AG09319 (cell line): ENCODE data around the gene CYB561.

Experiments
- DNase-seq: peaks from one replicate; pipeline ENCODE4 v3.0.0-alpha.2; 2010; ENCODE audit warnings: low read depth; ENCODE audit errors: extremely low read depth
- TF ChIP-seq, protein P1 (sequence below): IDR thresholded peaks from 2 replicates; pipeline ENCODE4 v1.5.1; 2011; ENCODE audit warnings: low read depth, mild to moderate bottlenecking, inconsistent platforms, low read length, moderate library complexity

The CYB561 gene

DNA sequence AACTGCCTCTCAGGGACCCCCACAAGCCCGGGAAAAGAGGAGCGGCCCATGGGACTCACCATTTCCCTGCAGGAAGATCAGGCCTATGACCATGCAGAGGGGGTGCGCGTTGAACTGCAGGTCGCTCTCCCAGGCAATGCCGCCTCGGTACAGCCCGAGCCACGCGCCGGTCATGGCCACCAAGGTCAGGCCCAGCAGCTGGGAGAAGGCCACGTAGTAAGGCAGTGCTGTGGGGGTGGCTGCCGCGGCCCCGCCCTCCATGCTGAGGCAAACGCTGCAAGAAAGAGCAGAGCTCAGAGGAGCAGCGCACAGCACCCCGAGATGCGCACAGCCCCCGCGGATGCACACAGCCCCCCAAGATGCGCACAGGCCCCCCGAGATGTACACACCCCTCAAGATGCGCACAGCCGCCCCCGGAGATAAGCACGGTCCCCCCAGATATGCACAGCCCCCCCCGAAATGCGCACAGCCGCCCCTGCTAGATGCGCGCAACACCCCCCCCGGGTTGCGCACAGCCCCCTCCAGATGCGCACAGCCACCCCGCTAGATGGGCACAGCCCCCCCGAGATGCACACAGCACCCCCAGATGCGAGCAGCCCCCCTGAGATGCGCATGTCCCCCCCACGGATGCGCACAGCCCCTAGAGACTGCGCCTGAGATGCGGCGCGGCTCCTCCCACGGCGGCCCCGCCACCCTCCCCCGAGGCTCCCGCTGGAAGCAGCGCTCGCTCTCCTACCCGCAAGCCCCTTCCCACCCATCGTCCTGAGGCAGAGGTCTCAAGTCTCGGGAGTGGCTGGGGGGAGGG, 8.6 kb downstream of the CYB561 start:
- no peak for DNase-seq

DNA sequence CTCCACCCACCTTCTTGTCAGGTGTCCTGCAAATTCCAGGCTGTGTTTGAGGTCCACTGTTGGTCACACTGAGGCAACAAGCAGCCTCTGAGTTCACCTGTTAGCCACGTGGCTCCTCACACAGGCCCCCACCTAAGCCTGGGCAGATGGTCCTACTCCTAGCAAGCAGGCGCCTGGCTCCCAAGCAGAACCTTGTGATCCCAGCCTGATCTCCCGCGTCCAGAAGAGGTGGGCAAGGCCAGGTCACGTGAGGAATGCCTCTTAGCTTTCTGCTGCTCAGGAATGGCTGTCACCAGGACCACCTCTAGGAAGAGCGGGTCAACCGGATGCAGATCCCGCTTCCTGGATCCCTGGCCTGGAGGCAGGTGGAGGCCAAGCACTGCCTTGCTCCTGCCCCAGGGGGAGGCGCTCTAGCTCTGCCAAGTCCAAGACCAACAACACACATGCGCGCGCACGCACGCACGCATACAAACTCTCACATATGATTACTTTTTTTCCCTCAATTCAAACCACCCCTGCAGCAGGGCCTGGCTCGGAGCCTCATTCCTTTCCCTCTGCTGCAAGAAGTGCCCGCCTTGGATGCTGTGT, 9.5 kb downstream of the CYB561 start:
- no peak for DNase-seq
- TF ChIP-seq, protein P1, sequence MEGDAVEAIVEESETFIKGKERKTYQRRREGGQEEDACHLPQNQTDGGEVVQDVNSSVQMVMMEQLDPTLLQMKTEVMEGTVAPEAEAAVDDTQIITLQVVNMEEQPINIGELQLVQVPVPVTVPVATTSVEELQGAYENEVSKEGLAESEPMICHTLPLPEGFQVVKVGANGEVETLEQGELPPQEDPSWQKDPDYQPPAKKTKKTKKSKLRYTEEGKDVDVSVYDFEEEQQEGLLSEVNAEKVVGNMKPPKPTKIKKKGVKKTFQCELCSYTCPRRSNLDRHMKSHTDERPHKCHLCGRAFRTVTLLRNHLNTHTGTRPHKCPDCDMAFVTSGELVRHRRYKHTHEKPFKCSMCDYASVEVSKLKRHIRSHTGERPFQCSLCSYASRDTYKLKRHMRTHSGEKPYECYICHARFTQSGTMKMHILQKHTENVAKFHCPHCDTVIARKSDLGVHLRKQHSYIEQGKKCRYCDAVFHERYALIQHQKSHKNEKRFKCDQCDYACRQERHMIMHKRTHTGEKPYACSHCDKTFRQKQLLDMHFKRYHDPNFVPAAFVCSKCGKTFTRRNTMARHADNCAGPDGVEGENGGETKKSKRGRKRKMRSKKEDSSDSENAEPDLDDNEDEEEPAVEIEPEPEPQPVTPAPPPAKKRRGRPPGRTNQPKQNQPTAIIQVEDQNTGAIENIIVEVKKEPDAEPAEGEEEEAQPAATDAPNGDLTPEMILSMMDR: no peak

More for the DNA sequence above, 8.6 kb downstream of the CYB561 start:
- TF ChIP-seq, protein P1: no peak

DNA sequence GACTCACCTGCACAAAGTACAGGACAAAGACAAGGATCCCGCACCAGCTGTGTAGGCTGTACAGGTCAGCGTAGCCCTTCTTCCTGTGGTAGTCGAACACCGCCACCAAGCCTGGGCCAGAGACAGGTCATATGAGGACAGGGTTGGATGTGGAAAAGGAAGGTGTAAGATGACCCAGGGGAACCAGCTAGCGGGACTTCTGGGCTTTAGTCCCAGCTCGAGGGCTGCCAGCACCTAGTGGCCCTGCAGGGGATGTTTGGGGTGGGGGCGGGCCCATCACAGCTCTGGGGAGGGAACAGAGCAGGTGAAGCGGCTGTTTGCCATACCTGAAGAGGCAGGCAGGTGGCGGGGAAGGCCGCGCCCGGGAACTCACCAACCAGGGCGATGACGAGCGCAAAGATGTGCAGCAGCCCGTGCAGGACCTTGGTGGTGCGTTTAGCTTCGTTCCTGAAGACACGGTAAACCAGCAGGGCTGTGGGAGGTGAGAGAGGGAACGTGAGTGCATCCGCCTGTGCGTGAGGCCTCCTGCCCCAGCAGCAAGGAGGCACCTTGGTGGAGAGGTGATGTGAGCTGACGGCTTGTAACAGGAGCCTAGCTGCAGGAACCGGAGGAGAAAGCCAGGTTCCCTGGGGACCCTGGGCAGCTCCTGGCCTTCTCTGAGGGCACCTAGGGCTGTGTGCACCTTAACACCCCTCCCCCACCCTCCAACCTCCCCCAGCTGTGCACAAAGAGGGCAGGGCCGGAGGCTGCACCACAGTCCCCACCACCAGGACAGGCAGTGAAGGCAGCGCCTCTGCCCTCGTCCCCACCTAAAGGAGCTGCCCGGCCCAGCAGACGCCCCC, 10.2 kb downstream of the CYB561 start:
- TF ChIP-seq, protein P1: no peak
- no peak for DNase-seq

DNA sequence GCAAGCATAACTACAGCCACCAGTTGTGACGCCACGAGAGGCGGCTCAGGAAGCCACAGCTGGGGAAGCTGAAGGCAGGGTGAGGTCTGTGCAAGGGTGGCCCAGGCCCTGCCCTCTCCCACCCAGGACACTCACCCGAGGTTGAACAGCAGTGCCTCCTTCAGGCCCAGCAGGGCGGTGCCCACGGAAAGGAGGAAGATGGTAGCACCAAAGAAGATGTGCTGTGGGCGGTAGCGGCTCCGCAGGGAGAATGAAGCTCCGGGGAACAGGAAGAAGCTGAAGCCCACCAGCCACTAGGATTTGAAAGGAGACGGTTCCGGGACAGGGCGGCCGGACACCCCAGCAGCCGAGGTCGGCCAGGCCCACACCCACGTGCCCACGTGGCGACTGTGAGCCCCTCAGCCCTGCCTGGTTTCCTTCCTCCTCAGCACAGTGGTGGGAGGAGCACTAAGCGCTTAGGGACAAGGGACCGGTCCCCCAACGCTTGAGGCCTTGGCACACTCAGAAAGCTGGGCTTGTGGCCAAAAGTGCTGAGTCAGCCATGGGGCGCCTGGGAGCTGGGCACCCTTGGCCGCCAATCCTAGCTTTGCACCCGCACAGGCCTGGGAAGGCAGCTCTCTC, 11.0 kb downstream of the CYB561 start:
- no peak for DNase-seq

DNA sequence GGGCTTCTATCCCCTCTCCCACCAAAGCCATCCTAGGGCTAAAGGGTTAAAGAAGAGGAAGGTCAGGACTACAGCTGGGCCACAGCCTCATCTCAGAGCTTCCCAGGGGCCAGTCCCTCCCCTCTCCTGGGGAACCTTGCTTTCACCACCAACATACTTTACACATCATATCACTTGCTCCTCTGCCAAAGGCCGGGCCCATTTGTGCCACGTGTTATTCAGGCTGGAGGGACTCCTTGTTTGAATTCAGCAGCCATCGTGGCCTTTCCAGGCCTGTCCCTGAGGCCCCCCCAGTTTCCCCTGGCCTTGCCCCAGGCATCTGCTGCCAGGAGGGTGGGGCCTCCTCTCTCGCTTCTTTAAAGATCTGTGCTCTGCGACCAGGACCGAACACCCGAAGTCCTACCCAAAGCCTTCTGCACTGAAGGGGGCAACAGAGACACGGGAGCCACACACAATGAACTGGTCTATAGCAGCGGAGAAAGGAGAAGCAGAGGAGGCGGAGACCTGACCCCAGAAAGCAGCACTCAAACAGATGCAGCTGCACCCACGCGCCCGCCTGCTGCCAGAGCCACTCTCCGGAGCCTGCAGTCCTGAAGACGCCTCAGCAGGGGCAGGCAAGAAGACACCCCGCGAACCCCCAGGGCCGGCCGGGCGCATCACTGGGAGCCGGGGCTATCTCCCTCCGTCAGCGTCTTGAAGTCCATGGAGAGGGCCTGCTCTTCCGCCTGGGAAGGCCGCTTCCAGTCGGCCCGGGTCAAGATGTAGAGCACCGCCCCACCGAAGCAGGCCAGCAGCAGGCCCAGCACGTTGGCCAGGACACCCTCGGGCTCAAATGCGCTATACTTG, 12.1 kb downstream of the CYB561 start:
- peak; percentile 89 for DNase-seq
- TF ChIP-seq, protein P1: peak; percentile 24

More for the DNA sequence above, 11.0 kb downstream of the CYB561 start:
- TF ChIP-seq, protein P1: no peak; the same call in 1 of the 2 replicates

DNA sequence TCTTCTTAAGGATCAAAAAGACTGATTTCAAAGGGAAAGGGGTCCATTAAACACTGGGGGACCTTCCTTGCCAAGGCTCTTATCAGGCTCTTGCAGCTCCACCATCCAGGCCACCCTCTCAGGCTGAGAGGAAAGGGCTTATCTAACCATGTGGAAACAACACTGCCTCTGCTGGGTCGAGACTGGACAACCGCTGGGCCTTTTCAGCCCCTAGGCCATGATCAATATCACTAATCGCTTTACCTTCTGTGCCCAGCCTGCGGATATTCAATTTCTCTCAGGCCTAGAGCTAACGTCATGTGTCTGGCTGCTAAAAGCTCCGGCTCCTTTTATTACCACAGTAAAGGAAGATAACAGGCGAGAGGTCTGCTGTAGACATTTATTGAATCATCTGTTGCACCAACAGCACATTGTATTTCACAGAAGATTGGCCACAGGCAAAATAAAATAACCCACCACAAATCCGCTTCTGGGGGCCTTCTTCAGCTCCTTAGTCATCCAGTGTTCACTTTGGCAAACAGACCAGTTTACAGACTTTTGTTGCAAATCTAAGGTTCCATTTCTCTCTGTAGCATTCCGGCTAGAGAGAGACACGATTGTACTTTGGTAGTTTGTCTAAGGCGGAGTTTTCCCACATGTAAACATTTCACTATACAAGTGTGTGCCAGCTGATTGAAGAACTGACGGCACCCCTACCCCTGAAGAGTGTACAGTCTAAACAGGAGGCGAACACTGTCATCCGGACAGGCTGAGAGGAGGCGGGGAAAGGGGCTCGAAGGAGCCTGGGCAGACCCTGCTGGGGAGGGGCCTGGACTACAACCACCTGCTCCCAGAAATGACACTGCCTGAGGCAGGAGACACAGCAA, 13.9 kb downstream of the CYB561 start:
- DNase-seq: no peak

More for the DNA sequence above, 13.9 kb downstream of the CYB561 start:
- TF ChIP-seq, protein P1: no peak
